ENCODE data around the gene METTL16.

- TF ChIP-seq CTCF (IDR thresholded peaks at IDR 0.05) (no peak), EZH2 (IDR thresholded peaks at IDR 0.05; ENCODE audit: borderline replicate concordance, insufficient read depth, low read depth, low read length, poor library complexity, severe bottlenecking) (no peak)
These were observed 132.8 kb downstream of the METTL16 start for GRCh38 chr17:2378905-2379304.

All from B cell (primary cell).